Activated CD8-positive, alpha-beta memory T cell treated with anti-CD3 and anti-CD28 coated beads, Interleukin-2, amount 50 U/mL, for 48 hours (primary cell): ENCODE results near the gene WDR37.
"Not testable (repeated sequence)": the region's sequence is repeated elsewhere in the genome, so short reads cannot be mapped to it uniquely, and the experiment has no call there.

Experiments used
- DNase-seq: peaks from one replicate; pipeline ENCODE4 v3.0.0-alpha.2; 2020

Gene WDR37

DNA sequence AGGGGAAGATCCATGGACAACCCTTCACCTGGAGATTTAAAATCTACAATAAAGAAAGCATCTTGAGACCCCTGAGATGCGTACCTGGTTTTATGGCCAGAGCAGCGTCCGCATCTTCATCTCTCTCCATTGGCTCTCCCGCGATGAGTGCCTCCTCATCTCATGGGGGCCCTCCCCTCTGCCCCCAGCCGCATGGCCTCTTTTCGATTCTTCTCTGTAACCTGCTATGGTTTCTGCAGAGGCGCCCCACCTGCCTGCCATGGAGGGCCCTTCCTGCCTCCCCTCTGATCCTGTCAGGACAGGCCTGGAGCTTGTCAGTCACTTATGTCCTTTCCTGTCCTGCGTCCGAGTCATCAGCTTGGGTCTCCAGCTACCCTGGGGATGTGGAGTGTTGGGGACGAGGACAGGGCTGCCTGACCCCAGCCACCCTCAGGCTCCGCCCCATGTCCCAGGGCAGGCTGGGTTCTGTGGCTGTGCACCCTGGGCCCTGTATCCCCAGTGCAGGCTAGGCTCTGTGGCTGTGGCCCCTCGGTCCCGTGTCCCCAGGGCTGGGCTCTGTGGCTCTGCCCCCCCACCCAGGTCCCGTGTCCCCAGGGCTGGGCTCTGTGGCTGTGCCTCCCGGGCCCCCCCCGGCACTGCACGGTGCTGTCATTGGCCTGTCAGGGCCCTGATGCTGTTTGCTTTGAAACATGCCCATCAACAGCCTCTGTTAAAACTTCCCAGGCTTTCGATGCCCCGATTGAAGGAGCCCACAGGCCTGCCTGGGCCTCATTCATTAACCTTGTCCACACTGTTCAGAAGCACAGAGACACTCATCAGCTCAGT, 99.8 kb downstream of the WDR37 start:
- DNase-seq, result peak; percentile 36

DNA sequence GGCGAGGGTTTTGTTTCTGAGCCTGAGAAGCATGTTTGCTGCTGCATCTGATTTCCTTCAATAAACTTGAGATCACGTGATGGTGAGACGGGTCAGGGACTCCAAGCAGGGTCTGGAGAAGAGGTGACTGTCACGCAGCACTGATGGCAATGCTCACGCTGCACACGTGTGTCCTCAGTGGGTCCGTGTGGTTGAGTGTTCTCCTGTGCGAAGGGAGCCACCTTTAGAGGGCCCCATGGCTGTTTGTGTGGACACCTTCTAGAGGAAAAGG, 100.4 kb downstream of the WDR37 start:
- no peak for DNase-seq

DNA sequence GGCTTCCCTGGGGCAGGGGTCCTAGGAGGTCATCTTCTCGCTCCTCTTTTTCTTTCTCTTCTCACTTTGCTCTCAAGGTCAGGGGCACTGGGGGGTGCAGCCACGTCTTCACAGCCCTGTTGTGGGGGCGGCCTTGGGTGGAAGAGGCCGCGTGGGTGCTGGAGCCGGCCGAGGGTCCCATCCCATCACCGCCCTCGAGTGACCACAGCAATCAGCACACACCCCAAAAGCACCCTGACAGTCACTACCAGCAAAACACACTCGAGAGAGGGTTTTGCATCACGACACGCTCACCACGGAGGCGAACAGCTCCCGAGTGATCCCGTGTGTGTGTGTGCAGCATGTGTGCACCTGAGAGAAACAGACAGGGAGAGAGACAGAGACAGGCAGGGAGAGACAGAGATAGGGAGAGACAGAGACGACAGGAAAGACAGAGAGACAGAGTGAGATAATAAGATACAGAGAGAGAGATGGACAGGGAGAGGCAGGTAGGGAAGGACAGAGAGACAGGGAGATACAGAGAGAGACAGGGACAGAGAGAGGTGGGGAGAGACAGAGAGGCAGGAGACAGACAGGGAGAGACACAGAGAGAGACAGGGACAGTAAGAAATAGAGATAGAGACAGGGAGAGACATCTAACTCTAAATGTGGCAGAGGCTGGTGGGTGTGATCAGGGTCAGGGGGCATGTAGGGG, 100.9 kb downstream of the WDR37 start:
- peak; percentile 30 for DNase-seq

DNA sequence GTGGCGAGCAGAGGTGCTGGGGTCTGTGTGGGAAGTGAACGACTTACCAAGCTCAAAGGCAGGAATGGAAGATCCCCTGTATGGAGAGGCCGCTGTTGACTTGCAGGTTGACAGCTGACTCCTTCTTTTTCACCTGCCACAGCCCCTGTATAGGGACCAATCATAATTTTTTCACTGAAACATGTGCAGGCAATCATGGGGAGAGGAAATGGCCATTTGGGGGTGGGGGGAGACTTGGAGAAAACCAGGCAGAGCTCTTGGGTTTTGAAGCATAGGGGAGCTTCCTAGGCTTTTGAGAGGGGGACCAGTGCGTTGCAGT, 101.4 kb downstream of the WDR37 start:
- DNase-seq, result no peak

DNA sequence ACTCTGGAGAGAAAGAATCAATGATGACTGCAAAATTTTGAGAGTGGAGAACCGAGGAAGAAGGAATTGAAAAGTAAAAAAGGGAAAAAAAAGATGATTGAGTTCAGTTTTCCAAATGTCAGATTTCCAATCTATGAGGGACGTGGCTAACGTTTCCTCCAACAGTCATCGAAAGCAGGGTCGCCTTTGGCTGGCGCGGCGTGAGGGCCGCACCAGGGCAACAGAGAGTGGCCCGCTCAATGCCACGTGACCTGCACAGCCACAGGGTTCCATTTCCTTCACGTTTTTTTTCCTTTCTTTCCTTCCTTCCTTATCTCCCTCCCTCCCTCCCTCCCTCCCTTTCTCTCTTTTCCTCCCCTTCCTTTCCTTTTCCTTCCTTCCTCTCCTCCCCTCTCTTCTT, 101.9 kb downstream of the WDR37 start:
- DNase-seq, result no peak

DNA sequence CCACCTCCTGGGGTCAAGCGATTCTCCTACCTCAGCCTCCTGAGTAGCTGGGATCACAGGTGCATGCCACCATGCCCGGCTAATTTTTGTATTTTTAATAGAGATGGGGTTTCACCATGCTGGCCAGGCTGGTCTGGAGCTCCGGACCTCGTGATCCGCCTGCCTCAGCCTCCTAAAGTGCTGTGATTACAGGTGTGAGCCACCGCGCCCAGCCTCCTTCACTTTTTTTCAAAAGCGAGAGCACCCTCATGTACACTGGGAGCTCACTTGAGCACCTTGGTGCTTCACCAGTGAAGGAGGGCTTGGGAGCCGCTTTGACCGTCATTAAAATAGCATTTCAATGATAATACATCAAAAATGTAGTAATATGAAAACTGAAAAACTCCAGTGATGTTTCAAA, 102.4 kb downstream of the WDR37 start:
- DNase-seq, result peak; percentile 15

DNA sequence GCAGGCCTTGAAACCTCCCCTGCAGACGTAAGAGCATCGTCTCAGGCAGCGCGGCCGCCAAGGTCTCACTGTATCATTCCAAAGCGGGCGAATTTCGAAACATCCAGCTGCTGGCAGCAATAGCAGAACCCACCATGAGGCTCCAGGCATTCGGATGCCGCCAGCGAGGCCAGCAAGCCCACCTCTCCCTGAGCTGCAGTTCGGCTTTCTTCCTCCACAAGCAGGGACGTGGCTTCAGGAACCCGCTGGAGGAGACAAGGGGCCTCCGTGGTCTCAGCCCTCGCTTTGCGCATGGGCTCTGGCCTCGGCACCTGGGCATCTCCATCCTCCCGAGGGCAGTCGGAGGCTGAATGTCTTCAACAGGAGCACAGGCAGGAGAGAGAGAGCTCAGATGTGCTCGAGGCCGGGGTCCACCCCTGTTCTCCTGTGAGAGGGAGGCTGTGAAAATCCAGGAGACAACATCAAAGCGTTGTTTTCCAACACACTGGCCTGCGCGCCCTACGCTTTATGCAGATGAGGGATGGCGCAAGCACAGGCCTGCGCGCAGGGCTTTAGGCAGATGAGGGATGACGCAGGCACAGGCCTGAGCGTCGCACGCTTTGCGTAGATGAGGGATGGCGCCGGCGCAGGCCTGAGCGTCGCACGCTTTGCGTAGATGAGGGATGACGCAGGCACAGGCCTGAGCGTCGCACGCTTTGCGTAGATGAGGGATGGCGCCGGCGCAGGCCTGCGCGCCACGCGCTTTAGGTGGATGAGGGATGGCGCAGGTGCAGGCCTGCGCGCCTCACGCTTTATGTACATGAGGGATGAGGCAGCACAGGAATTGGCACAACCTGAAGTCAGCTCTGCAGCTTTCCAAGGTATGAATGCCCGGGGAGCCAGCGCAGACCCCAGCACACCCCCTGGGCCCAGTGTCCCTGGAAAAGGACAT, 103.2 kb downstream of the WDR37 start:
- DNase-seq, result peak; percentile 32

DNA sequence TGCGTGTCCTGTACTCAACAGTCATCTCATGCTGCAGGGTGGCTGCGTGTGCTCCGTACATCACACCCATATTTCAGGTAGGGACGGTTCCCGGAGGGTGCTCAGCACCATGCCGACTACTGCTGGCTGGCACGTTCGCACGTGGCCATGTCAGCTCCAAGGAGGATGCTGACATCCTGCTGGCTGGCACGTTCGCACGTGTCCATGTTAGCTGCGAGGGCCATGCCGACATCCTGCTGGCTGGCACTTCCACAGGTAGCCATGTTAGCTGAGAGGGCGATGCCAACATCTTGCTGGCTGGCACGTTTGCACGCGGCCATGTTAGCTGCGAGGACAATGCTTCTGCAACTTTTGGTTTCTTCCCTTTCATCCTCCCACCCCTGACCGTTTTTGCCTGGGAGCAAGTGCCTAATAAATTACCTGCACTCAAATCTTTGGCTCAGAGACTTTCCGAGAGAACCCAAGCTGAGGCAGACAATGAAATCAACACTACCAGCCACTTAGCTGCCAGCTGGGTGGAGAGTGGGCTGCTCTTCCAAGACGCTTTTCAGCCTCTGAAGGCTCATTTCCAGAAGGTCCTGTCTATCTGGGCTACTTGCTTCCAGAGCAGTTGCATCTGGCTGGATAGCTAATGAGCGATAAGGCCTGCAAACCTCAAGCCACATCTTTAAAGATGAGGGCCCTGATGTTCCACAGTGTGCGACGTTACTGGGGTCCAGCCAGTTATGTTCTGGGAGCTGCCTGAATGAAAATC, 104.6 kb downstream of the WDR37 start:
- peak; percentile 22 for DNase-seq

DNA sequence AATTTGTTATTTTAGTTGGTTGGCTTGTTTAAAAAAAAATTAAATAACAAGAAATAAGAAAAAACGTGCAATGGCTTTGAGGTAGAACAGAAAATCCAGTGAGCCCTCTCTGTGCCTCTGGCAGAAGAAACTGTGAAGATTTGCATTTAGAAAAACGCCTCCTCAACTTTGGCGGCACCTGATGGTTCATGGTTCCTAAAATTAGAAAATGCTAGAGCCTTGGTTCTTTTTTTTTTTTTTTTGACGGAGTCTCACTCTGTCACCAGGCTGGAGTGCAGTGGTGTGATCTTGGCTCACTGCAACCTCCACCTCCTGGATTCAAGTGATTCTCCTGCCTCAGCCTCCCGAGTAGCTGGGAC, 105.1 kb downstream of the WDR37 start:
- not testable (repeated sequence) for DNase-seq

DNA sequence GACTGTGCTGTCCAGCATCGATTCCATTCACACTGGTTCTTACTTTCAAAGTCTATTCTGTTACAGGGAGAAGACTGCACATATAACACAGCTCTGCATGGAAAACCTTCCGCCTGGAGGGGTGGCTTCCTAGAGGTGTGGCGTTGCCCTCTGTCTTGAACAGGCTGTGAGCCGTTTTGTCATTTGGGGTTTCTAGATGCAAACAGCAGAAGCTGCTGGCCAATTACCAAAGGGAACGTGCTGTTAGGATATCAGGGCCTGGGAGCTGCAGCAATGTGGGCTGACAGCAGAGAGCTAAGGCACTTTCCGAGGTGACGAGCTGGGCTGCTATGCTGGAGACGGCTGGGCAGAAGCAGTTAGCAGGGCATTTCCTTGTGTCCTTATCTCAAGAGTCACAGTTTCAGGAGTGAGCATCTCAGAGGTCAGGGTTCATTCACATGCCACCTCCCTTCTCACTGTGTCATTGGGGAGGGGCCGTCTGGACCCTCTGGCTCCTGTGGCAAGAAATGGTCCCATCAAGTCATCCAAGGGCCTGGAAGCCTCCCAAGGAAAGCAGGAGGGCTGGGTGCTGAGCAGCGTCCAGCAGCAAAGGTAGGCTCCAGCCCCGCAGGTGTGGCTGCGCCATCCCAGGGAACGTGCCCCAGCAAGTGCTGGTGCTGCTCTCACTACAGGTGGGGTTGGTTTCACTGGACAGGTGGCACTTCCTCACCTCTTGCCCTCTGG, 106.5 kb downstream of the WDR37 start:
- DNase-seq, result peak; percentile 22

DNA sequence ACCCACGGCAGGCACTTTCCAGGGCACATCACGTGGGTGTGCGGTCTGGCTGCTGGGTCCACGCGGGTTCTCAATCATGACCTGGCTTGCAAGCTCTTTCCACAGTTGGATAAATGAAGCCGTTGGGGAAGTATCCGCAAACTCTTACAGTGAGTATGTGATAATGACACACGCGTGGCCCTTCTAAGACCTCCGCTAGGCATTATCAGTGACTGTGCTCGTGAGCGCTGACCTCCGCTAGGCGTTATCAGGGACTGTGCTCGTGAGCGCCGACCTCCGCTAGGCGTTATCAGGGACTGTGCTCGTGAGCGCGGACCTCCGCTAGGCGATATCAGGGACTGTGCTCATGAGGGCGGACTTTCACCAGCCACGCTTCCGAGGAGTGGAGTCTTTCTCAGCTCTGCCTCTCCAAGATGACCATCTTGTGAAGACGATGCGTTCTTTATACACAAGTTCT, 107.0 kb downstream of the WDR37 start:
- peak; percentile 10 for DNase-seq

DNA sequence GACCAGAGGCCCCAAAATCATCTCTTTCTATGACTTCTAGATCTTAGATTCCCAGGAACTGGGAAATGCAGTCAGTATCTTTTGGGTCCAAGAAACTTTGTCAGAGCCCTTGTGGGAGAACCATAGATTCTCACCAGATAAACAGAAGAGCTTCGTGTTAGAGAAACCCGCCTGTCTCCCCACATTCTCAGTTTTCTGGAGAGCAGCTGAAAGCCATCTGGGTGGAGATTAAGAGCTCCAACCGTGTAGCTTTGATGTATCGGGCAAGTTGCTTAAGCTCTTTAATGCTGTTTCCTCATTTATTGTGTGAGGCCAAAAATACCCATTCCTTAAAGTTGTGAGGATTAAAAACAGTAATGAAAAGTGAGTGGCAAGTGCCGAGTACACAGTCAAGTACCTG, 107.6 kb downstream of the WDR37 start:
- no peak for DNase-seq

DNA sequence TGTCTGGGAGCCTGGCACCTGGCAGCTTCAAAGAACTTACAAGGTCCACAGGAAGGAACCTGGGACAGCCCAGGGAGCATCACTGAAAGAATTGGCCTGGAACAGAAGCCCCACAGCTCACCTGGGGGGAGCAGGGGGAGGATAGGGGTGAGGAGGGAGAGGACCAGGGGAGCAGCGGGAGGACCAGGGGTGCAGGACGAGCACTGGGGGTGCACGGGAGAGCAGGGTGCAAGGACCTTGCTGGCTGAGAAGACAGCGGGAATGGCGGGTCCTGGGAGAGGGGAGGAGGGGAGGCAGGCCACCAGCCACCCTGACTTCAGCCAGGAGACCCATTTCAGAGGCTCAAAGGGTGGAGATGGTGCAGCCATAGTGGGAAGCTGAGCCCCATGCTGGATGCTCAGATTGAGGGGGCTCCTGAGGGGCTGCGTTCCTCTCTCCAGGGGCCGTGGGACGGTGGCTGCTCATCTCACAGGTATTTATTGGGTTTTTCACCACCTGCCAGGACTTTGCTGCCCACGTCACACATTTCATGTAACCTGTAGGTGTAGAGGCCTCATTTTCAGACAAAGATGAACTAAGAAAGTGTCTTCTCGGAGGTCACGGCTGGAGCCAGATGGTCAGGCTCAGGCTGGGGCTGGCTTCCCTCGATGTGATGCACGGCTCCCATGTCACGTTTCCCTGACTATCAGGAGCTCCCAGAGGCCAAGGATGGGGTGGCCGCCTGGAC, 110.1 kb downstream of the WDR37 start:
- DNase-seq, result no peak

DNA sequence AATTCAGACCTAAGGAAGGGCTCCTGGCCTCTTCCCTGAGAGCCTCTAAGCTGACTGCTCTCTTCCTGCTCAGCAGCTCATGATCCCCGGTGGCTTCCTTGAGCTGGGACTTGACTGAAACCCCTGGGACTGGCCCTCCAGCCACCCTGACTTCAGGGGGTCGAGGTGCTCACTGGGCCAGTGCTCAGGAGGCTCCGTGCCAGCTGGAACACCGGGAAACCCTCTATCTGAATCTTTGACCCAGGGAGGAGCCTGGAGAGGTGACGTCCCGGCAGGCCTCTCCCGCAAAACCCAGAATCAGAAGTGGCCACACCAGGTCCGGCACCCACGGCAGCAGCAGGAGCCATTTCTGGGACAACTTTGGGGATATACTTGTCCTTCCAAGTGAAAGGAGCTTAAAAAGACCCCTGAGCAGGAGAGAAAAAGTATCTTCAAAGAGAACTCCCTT, 110.7 kb downstream of the WDR37 start:
- no peak for DNase-seq

DNA sequence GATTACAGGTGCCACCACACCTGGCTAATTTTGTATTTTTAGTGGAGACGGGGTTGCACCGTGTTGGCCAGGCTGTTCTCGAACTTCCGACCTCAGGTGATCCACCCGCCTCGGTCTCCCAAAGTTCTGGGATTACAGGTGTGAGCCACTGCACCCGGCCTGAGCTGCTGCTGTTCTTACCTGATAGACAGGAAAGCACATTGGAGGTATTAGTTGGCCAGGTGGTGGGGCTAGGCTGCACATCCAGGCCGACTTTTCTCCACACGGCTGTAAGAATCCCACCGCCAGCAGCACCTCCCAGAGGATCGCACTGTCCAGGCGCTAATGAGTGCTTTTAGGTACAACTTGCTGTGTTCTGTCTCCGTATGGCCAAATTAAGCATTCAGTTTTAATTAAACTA, 112.6 kb downstream of the WDR37 start:
- DNase-seq, result no peak

DNA sequence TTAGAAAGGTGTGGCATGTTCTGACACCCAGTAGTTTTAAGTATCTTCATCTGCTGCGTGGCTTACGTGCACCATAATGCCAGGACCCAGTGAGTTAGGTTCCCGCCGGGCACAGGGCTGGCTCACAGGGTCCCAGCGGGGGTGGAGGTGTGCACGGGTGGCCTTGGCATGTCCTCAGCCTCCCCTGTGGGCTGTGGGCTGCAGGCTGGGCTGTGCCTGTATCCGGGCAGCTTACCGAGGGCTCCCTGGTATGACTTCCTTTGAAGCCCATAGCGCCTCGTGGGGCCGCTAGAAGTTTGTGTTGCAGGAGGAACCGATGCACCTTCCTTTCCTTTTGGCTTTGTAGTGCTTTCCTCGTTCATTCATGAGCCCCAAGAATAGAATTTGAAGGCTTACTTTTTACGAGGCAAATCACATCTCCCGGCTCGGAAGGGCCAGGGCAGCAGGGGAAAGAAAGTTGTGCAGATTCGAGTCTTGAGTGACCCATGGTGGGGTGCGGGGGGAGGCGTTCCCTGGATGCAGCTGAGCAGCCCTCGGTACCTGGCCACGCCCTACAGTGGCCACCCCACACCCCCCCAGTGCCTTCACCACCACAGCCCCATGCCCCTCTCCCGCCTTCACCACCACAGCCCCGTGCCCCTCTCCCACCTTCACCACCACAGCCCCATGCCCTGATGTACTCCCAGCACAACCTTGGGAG, 113.2 kb downstream of the WDR37 start:
- DNase-seq, result no peak

DNA sequence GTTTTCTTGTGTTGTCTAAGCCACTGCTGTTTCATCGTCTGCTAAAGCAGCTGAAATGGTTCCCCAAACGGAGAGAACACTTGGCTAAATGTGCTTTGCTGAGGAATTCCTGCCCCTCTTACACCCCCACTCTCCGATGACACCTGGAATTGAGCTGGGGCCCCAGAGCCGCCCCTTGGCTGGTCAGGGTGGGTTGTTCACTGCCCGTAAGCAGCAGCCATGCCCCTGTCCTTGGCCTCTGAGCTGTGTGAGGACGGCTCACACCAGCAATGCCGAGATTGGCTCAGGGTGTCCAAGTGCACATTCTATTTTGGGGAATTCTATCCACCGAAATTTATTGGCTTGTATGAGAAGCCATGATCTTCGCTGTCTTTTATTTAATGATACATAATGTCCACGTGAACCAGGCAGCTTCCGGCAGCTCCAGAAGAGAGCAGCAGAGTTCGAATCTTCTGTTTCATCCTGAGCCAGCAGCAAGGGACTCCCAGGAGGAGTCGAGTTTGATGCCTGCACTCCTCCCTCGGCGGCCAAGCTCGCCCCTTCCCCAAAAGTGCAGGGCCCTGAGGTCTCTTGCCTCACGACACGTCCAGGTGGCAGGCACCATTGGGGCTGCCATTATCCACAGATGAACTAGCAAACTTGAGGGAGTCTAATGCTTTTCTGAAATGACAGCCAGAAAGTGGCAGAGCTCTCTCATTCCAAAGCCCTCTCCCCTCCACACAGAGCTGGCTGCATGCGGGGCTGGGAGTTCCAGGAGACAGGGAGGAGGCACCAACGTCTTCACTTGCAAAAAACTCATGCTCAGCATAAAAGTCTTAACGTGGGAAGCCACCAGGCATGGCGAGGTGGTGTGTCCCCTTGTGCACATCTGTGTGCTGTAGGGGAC, 114.0 kb downstream of the WDR37 start:
- DNase-seq, result no peak

DNA sequence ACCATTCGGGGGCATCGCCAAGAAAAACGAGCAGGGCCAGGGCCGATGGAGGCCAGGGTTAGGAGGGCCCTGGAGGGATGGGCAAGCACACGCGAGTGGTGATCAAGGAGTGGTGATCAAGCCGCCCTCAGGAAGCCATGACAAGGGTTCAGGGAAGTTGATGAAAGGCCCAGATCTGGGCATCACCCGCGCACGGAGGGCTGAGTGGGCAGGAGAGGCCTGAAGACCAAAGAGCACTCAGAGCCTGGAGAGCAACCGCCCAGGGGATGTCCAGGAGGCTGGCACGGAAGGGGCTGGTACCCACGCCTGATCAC, 114.6 kb downstream of the WDR37 start:
- DNase-seq, result no peak

DNA sequence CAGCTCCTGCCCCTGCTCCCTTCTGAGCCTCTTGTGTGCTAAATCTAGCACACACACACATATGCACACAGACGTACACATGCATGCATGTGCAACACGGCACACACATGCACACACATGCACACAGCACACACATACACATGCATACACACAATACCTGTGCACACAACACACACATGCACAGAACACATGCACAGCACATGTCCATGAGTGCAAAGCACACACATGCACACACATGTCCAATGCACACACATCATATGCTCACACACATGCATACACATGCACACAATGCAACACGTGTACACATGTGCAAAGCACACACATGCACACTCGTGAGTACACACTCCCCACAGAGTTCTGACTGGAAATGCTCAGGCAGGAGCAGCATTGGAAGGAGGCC, 115.0 kb downstream of the WDR37 start:
- DNase-seq, result no peak

DNA sequence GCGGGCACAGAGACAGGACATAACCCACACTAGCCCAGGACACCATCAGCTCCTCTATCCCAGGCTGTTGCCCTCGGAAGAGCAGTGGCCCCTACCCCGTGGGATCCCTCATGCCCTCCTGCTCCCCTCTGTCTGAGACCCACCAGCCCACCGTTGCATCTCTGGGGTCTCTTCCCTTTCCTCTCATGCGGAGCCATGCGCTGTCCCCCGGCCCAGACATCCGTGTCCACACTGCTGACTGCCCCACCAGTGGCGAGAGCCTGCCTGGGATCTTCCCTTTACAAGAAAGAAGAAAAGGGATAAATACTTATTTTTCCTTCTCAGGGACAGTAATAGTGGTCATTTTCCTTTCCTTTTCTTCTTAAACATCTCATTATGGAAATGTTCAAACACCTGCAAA, 115.4 kb downstream of the WDR37 start:
- no peak for DNase-seq
